HL-60 (cell line): ENCODE data around the gene DCLRE1B.

Experiments
- DNase-seq, 2 experiments: peaks; one replicate each; pipeline ENCODE4 v3.0.0-alpha.2; 2010 to 2020; ENCODE audit warnings: low read depth in 1 of 2, low spot score in 1 of 2
- H3K27ac ChIP-seq: fragments of 250-450 bp; sonication (Bioruptor Pico); replicated peaks from 2 replicates; pipeline ENCODE4 v1.5.1; 2020; ENCODE audit warnings: mild to moderate bottlenecking, moderate library complexity
- H3K27me3 ChIP-seq: fragments of 250-450 bp; sonication (Bioruptor Pico); 2 replicates; pipeline ENCODE4 v1.5.1; 2021; ENCODE audit warnings: mild to moderate bottlenecking, moderate library complexity; ENCODE audit not compliant: insufficient read depth, poor library complexity, severe bottlenecking
- H3K4me3 ChIP-seq: replicated peaks from 2 replicates; pipeline ENCODE4 v1.5.1; 2011; ENCODE audit warnings: mild to moderate bottlenecking, control low read depth, low read length; ENCODE audit not compliant: insufficient read depth
- CTCF ChIP-seq: IDR thresholded peaks from one replicate; pipeline ENCODE4 v1.5.1; 2011; ENCODE audit warnings: low read length, control low read depth, inconsistent platforms; ENCODE audit not compliant: insufficient read depth
- GABPA ChIP-seq: IDR thresholded peaks from 2 replicates; pipeline ENCODE4 v1.6.1; 2012; ENCODE audit warnings: low read depth
- POLR2AphosphoS5 ChIP-seq: IDR thresholded peaks from 2 replicates; pipeline ENCODE4 v1.6.1; 2012; ENCODE audit warnings: low read depth
- REST ChIP-seq: IDR thresholded peaks from 2 replicates; pipeline ENCODE4 v1.6.1; 2012; ENCODE audit warnings: low read depth; ENCODE audit not compliant: insufficient replicate concordance
- SPI1 ChIP-seq: IDR thresholded peaks from 2 replicates; pipeline ENCODE4 v1.6.1; 2012; ENCODE audit warnings: low read depth, mild to moderate bottlenecking, borderline replicate concordance

The DCLRE1B gene

GRCh38 chr1:113913312-113913668, 8.2 kb downstream of the DCLRE1B start:
- no peak for DNase-seq
- H3K27me3 ChIP-seq, result no peaks in the 10 kb centered on the region
- H3K27ac ChIP-seq, result no peak overlapping the region
- H3K4me3 ChIP-seq, result no peak overlapping the region
- no peak for TF ChIP-seq GABPA
- no peak for TF ChIP-seq POLR2AphosphoS5
- no peak for TF ChIP-seq SPI1
- TF ChIP-seq CTCF, result no peak
- TF ChIP-seq REST, result no peak

GRCh38 chr1:113913887-113914664, 8.9 kb downstream of the DCLRE1B start:
- DNase-seq, result no peak
- no peak for TF ChIP-seq CTCF
- no peak for TF ChIP-seq SPI1
- TF ChIP-seq POLR2AphosphoS5, result no peak
- no peak for TF ChIP-seq GABPA
- no peak for TF ChIP-seq REST
- H3K27ac ChIP-seq, result no peak overlapping the region
- no peaks in the 10 kb centered on the region for H3K27me3 ChIP-seq
- H3K4me3 ChIP-seq, result no peak overlapping the region

- no peak for TF ChIP-seq SPI1
- TF ChIP-seq POLR2AphosphoS5, result no peak
- TF ChIP-seq GABPA, result no peak
- TF ChIP-seq REST, result no peak
- TF ChIP-seq CTCF, result no peak
- H3K27me3 ChIP-seq, result no peaks in the 10 kb centered on the region
- DNase-seq, result no peak
Measured at GRCh38 chr1:113916974-113917373, 11.8 kb downstream of the DCLRE1B start.

More at GRCh38 chr1:113916974-113917373, 11.8 kb downstream of the DCLRE1B start:
- H3K4me3 ChIP-seq, result no peak overlapping the region
- no peak overlapping the region for H3K27ac ChIP-seq
